NCI-H748 (cell line): ENCODE results near the gene RPTOR.

ENCODE experiments used
- DNase-seq: peaks from one replicate; lab custom pipeline; 2025; ENCODE audit not compliant: unreplicated experiment; lab: John Stamatoyannopoulos, UW

The RPTOR gene

GRCh38 chr17:80980397-80981061, 435.9 kb downstream of the RPTOR start:
- DNase-seq: no peak

DNA sequence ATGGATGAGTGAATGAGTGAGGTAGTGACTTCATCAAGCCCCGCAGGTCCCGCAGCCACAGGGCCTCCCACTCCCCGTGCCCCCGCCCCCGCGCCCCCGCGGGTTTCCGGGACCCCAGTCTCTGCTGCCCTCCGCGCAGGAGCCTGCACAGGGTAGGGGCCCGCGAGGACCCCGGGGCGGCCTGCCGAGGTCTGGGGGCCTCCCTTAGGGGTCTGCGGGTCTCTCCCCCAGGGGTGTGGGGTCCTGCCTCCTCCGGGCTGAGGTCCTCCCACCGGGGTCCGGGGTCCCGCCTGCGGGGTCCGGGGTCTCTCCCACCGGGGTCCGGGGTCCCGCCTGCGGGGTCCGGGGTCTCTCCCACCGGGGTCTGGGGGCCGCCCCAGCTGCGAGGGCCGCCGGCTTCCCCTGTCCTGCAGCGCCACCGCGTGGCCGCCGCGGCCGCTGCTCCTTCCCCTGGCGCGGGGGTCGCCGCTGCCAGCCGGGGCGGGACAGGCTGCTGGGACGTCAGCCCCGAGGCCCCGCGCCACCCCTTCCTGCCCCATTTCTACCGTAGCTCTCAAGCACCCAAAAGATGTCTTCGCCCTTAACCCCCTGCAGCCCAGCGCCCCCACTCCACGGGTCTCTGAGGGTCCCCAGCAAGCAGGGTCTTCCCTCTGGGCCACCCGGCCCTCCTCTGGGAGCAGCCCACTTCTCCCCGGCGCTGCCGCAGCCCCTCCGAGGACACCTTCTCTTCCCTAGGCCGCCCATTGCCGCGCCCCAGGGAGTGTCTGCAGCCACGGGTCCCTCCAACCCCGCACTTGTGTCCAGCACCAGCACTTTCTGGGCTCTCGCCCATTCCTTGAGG, 436.6 kb downstream of the RPTOR start:
- no peak for DNase-seq

DNA sequence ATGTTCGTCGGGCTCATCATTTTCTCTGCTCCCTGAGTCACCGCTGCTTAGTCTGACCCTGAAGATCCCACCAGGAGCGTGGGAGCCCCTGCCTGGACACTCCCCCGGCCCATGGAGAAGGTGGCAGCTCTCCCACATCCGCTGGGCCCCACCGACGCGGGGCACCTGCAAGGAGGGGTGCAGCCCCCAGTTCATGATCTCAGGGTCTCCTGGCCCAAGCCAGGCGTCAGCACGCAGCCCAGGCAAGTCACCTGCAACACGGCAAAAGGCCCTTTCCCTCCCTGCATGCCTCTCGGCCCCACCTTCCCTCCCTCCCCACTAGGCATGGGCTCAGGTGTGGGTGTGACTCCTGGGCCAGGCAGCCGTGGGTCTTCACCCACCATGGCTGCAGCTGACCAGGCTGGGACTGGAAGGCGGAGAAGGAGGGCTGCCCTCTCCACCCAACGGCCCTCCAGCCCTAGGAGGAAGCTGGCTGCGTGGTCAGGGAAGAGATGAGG, 437.3 kb downstream of the RPTOR start:
- DNase-seq: no peak

DNA sequence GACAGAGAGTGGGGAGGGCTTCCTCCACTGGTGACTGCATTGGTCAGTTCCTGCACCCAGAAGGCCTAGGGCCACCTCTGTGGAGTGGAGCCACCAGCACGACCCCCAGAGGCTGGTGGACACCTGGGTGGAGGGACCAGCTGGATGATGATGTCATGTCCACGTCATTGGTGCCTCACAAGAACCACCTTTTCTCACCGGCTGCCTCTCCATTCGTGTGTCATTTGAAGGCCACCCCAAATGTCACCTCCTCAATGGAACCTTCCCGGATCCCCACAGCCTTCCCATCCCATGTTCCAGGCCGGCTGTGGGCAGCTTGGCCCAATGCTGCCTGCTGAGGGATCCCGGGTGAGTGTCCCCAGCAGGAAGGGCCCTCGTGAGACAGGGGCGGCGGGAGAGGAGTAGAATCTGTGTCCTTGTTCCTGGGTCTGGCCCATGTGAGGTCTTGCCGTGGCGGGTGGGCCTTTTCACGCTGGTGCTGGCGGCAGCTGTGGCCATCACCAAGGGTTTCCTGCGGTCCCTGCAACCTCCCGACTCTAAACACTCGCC, 437.9 kb downstream of the RPTOR start:
- no peak for DNase-seq

DNA sequence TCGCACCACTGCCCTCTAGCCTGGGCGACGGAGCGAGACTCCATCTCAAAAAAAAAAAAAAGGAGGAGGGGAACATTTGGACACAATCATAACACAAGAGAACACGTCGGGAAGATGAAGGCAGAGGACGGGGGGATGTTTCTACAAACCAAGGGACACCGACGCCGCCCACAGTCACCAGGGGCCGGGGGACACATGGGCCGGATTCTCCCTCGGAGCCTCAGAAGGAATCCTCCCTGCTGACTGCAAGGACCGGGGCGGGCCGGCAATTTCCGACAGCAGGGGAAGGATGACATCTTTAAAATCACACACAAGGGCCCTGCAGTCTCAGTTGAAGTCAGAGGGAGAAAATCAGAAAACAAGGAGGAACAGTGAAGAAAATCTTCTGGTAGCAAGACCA, 438.9 kb downstream of the RPTOR start:
- DNase-seq: no peak

DNA sequence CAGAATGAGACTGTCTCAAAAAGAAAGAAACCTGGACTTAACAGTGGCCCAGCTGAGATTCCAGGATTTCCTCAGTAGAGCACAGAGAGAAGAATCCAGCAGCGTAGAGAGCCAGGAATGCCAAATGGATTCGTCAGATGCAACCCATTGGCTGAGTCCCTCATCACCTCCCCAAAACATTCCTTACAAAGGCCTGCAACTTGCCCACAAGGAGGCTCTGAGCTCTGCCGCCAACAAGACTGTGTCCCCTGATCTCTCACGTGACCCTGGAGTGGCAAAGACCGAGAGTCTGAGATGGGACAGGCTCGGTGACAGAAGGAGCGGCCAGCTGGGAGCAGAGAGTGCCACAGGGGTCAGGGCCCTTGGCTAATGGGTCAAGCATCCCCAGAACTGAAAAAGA, 440.1 kb downstream of the RPTOR start:
- no peak for DNase-seq

GRCh38 chr17:80986046-80986445, 441.4 kb downstream of the RPTOR start:
- no peak for DNase-seq

- DNase-seq: no peak
Observed at GRCh38 chr17:80986816-80987475, 442.3 kb downstream of the RPTOR start.

DNA sequence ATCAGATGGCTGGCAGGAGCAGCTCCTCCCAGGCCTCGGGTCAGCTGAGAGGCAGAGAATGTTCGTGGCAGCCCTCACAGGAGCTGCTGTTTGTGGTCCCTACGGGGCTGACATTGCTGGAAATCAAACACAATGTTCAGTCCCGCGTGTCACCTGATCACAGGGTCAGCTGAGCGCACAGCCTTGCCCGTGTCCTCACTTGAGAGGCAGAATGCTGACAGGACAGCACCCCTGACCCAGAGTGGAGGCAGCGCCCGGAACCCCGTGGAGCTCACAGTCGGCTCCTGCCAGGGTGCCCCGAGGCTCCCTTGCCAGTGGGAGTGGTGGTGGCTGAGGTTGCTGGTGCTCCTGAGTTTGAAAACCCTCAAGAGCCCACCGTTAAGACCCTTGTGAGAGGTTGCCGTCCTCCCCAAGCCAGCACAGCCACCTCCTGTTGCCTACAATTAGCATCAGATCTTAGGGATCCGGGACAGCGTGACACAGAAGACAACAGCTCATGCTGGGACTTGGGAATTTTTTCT, 443.4 kb downstream of the RPTOR start:
- no peak for DNase-seq

- DNase-seq: no peak
Observed at GRCh38 chr17:80989586-80989913, 444.9 kb downstream of the RPTOR start.

DNA sequence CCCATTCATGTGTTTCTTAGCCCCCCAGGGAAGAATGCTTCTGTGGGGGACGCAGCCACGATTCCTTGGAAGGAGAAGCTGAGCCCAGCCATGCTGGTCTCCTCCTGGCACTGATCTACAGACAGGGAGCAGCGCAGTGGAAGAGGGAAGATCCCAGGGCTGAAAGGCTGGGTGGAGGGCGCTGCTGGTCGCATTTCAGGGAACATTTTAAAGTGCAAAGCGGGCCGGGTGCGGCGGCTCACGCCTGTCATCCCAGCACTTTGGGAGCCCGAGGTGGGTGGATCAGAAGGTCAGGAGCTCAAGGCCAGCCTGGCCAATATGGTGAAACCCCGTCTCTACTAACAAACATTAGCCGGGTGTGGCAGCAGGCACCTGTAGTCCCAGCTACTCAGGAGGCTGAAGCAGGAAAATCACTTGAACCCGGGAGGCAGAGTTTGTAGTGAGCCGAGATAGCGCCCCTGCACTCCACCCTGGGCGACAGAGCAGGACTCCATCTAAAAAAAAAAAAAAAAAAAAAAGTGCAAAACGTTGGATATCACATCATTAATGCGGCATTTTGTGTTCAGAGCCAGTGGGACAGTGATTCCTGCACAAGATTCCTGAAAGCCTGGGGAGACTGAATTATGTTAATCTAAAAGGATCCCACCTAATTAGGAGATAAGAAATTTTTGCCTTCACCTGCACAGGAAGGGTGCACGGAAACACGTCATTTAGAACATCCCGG, 446.4 kb downstream of the RPTOR start:
- no peak for DNase-seq

DNA sequence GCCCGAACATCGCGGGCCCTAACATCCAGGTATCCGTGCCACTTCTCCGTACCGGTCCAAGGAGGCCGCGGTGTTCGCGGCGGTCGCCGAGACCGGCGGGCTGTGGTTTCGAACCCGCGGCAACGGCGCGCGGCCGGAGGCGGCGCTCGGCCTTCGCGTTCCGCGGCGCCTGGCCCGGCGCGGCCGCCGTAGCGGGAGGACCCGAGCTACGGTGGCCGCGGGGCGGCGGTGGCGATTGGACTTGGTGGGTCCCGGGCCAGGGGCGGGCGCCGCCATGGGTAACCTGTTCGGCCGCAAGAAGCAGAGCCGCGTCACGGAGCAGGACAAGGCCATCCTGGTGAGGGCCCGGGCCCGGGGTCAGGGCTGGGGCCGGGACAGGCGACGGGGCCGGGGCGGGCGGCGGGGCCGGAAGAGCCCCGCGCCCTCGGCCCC, 447.0 kb downstream of the RPTOR start, which contains the start of gene CHMP6:
TSS of gene CHMP6 (plus strand) at position 197 of the 432 bp plus-strand sequence. CDS start at position 275, 78 bp downstream.
- DNase-seq: peak; percentile 79

DNA sequence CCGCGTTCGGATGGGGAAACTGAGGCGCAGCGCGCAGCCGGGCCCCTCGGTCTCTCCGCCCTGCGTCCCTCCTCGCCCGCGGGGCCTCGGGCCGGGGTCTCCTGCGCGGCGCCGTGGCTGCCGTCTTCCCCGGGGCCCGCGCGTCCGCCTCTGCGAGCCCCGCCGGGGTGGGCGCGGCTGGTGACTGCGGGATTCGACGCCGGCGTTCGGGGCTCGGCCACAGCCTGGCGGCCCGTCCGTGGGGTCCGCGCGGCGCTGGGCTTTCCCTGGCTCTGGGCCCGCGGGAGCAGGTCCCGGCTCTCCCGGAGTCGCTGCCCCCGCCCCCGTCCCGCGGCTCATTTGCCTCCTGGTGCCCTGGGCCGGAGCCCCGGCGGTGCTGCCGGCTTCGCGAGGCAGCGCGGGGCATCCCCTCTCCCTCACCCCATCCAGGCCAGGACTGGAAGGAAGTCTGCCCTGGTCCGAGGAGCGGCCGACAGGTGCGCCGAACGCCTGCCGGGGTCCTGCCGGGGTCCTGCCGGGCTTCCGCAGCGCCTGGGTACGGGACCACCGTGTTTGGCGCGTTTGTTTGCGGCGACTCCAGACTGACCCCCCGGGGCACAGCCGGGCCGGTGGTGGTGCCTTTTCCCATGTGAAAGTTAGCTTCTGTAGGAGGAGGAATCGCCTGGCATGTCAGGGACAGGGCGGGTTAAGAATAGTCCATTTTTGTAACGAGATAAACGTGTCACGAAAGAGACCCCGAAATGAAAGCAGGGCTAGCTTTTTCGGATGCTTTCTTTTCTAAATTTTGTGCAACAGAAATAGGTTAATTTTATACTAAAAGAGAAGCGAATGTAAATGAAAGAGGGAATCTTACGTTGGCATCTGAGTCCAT, 447.7 kb downstream of the RPTOR start:
- DNase-seq: no peak

GRCh38 chr17:80992948-80993624, 448.4 kb downstream of the RPTOR start:
- no peak for DNase-seq

GRCh38 chr17:80995131-80995530, 450.5 kb downstream of the RPTOR start:
- no peak for DNase-seq

DNA sequence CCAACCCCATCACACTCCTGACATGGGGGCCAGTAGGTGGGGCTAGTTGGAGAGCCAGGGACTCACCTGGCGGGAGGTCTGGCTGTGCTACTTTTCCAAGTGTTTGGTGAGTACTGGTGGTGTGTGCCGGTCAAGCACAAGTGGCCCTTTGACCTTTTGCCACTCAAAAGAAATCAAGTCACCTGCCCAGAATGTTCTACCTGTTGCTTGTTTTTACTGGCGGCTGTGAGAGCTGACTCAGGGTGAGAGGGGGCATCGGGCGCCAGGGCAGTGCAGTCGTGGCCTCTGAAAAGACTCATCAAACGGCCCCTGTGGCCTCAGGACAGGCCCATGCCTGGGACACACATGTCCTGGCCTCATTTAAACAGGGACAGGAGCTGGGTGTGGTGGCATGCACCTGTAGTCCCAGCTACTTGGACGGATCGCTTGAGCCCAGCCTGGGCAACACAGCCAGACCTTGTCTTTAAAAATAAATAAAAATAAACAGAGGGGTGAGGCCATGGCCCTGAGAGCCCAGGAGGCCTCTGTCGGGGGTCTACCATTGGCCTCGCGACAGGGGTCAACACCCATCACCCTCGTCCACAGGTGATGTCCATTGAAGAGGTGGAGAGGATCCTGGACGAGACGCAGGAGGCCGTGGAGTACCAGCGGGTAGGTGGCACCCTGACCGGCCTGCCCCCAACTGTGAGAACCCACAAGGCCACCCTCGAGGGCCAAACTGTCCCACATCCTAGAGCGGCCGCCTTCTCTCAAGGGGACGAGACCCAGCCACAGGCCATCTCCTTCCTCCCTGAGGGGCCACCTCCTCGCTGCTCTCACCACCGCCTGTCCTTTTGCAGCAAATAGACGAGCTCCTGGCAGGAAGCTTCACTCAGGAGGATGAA, 452.0 kb downstream of the RPTOR start:
- DNase-seq: no peak

GRCh38 chr17:80997424-80998117, 452.9 kb downstream of the RPTOR start:
- no peak for DNase-seq
